Posterior vena cava (tissue), 2 donors: ENCODE measurements around the gene NNT. TPM values are rescaled to one million over a fixed set of nuclear protein-coding genes. Genes with fewer than 3 reads are reported as not detected.
"Not testable (repeated sequence)": the region's sequence is repeated elsewhere in the genome, so short reads cannot be mapped to it uniquely, and the experiment has no call there.

Experiments
- DNase-seq: peaks from one replicate; pipeline ENCODE4 v3.0.0-alpha.2; 2020; ENCODE audit warnings: low spot score
- intact Hi-C, 2 donors: fragments of 100-400 bp; cut with DNase I; formaldehyde crosslinking; loops; one replicate each; pipeline versions ENCODE4 v1.14.1 to v1.14.2; 2022 to 2023
- long read RNA-seq, 2 donors: library from polyadenylated mRNA; unstranded; transcript quantifications; one replicate each; pipeline ENCODE4 v2.0.0, GENCODE V29; 2020 to 2021
- total RNA-seq, 2 donors: library from RNA; stranded (reverse); fragmentation: NEBNext Ultra II Directional; extraction: Animal tissue kit (Norgen Biotek cat#: 25700); gene quantifications; one replicate each; pipeline ENCODE4 v1.2.1, GENCODE V29; 2021
- donor health status: DM: yes; HTN: yes; CAD: no.
- donor health status: DM: yes; HTN: yes; CAD: no.

Gene NNT
- 10 to 100 TPM; 62.4 to 65.1 TPM for total RNA-seq
- long read RNA-seq, donor 1, full-length matches to known transcripts = 8 of 22 reads
- long read RNA-seq, donor 1, partial matches to known transcripts = 7 of 22 reads
- long read RNA-seq, donor 1, other reads (novel, unspliced or antisense) = 7 of 22 reads
- long read RNA-seq, donor 2, partial matches to known transcripts = 20 of 30 reads
- long read RNA-seq, donor 2, other reads (novel, unspliced or antisense) = 10 of 30 reads

DNA sequence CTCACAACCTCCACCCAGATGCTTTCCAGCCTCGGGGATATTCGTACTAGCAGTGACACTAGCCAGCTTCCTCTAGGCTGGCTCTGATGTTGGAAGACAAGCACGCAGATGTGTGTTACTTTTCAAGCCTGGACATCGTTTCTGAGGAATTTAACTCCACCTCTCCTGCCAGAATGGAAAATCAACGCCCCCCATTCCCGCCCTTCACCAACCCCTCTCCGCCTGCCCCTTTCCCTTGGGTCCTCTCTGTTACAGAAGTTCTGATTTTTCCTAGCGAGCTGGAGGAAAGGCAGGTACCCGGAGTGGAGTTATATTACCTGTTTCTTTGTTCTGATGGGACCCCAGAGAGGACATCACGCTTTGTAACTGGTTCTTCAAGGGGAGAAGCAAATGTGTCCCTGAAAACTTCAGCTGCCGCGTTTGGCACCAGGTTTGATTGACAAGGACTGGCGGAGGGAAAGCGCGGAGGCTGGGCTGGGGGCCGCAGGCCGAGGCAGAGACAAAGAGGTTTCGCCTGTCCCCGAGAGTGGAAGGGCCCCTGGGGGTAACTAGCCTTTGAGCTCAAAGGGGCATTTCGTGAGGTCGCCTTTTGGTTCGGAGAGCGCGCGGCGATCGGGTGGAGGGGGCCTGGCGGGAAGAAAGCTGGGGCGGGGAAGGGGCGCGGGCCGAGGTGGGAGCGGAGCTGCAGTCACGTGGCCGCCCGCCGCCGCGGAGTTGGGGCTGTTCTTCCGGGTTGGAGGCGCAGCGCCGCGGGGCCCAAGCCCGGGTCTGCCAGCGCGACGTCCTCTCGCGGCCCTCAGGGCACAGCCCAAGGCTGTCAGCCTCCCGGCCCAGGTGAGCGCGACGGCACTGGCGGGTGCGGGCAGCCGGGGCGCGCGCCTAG is at the start of gene NNT:
Gene NNT, plus strand, starts transcription at position 720 of the 883 bp plus-strand sequence. CDS start 6,016 bp downstream, outside the sequence.
- intact Hi-C loops = loop anchor here in 1 of 2 donors (5.0 kb wide), 1 partner anchor 40 kb away; no protein-coding TSS in a partner anchor

DNA sequence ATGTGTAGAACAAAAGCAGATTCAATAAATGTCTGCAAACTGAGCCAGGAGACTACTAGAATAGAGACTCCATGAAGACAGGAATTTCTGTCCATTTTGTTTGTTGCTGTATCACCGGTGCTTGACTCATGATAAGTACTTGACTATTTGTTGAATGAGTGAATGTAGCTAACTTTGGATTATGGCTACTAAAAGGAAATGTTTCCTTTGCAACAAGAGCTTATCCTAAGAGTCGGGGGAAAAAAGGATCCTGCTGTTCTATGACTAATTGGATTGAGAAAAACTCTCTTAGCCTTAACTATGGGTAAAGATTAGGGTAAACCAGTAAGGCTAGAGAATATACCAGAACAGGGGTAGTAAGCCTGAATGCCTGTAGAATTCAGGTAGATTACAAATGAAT is 49.6 kb upstream of the NNT start:
- no peak for DNase-seq
- intact Hi-C loops = no loop called here

More for the DNA sequence above, at the start of gene NNT:
- DNase-seq = peak; percentile 93

DNA sequence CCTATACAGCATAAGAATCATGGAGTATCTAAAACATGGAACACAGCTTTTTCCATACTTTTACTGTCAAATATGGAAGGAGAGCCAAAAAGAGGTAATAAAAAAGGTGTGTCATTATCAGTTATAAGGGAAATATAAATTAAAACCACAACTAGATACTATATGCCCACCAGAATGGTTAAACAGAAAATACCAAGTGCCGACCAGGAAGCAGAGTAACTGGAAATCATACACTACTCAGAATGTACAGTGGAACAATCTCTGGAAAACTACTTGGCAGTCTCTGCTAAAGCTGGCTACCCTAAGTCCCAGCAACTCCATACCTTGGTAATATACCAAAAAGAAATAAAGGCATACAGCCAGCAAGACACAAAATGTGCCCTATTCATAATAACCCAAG is 48.5 kb upstream of the NNT start:
- no peak for DNase-seq
- intact Hi-C loops = no loop called here

DNA sequence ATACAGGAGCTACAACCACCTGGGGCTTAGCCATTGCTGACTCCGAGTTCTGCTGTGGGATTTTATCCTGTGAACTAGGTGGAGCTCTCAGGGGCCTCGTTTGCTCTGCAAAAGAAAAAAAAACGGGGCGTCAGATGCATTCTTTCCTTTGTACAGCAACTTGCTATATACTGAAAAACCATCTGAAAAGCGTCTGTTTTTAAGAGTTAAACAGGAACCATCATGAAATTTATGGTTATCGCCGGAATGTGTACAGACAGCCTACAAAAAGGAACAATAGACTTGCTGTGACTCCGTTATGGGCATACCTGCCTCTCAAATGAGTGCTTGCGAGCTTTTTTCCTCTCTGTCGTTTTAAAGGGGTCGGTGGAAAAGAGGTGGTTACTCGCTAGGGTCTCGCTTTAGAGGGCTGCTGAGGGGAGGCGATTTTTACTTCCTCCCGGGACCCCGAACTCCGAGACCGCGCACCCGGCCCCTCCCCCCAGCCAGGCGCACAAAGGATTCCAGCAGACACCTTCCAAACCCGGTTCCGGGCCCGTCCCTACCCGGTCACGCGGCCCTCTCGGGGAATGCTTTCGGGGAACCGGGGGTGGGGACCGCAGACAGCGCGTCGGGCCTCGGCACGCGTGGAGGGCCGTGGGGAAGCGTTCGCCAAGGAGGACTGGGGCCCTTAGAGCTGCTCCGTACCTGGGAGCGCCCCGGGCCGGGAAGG is 46.9 kb upstream of the NNT start:
- intact Hi-C loops = no loop called here
- DNase-seq = peak; percentile 86

DNA sequence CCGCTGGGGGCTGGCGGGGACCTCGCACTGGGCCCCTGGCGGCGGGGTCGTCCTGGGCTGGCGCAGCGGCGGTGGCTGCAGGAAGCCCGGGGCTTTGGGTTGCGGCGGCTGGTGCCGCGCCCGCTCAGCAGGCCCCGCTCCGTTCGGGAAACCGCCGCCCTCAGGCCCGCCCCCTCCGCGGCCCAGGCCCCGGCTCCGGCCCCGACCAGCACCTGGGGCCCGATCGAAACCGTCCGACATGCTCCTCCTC is 46.4 kb upstream of the NNT start:
- DNase-seq, intact Hi-C loops: not testable (repeated sequence)

DNA sequence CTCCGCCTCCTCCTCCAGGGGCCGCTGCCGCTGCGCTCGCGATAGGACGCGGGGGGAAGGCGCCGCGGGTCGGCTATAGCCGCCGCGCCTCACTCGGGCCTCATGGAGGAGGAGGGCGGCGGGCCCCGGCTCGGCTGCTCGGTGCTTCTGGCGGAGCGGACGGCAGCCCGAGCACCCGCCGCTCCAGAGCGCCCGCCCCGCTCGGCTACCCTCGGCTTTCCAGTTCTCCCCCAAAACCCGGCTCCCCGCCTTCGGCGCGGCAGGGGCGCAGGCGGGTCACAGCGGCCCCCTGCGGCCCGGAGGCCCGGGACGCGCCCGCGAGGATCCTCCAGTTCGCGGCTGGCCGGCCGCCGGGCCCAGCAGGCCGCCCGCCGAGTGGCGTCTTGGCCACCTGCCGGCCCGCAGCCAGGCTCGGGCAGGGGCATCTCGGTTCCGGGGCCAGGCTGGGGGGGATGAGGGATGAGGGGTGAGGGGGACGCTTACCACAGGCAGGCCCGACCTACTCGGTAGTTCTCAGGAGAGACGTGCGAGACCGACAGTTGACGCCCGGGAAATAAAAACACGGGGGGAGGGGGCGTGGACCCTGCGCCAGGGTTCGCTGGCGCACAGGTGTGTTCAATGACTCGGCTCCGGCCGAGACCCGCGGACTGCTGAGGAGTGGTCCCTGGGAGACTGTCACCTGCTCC is 46.0 kb upstream of the NNT start, which contains the start of gene PAIP1:
Gene PAIP1, minus strand, starts transcription at position 221 of the 686 bp plus-strand sequence. CDS start 231 bp downstream, outside the sequence.
- DNase-seq = peak; percentile 95
- intact Hi-C loops = no loop called here

DNA sequence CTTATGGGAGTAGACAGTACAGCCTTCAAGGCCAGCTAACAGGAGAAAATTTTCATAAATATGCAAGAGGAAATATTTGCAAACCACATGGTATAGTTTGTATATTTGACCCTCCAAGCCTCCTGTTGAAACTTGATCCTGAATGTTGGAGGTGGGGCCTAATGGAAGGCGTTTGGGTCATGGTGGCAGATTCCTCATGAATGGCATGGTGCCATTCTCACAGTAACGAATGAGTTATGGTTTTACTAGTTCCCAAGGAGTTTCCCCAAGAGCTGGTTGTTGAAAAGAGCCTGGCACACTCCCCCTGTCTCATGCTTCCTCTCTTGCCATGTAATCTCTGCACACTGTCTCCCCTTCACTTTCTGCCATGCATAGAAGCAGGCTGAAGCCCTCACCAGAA is 42.9 kb upstream of the NNT start:
- DNase-seq = no peak

DNA sequence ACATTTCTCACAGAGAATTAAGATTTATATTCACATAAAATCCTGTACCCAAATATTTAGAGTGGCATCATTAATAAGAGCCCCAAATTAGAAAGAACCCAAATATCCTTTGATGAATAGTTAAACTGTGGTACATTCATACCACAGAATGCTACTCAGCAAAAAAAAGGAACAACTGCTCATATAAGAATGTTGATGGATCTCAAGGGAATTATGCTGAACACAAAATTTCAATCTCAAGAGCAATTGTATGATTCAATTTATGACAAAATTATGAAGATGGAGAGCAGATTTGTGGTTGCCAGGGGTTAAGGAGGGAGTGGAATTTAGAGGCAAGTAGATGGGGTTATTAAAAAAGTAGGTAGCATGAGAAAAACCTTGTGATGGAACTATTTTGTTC is 41.6 kb upstream of the NNT start:
- DNase-seq = no peak
- intact Hi-C loops = loop anchor here (5.0 to 10.0 kb wide), 2 partner anchors 41 to 1703 kb away; partner anchors contain the start of gene NNT (in 1 of the 2)

More for the DNA sequence above, 42.9 kb upstream of the NNT start:
- intact Hi-C loops = loop anchor here (5.0 to 10.0 kb wide), 2 partner anchors 42 to 1705 kb away; partner anchors contain the start of gene NNT (in 1 of the 2)

DNA sequence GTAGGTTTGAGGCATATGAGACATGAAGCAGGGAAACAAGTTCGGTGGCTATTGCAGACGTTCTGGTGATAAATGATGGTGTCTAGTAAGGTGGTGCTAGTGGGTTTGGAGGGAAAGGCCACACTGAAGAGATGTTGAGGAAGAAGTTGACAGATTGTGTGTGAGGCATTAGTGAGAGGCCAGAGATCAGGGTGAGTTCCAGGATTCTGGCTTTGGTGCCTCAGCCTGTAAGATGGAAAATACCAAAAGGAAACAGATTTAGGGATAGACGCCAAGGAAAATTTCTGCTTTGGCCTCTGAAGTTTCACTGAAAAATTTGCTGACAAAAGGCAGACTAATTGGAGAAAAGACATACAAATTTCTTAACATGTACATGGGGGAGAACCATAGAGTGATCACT is 39.7 kb upstream of the NNT start:
- intact Hi-C loops = loop anchor here (5.0 to 10.0 kb wide), 2 partner anchors 39 to 1701 kb away; partner anchors contain the start of gene NNT (in 1 of the 2)
- DNase-seq = no peak

DNA sequence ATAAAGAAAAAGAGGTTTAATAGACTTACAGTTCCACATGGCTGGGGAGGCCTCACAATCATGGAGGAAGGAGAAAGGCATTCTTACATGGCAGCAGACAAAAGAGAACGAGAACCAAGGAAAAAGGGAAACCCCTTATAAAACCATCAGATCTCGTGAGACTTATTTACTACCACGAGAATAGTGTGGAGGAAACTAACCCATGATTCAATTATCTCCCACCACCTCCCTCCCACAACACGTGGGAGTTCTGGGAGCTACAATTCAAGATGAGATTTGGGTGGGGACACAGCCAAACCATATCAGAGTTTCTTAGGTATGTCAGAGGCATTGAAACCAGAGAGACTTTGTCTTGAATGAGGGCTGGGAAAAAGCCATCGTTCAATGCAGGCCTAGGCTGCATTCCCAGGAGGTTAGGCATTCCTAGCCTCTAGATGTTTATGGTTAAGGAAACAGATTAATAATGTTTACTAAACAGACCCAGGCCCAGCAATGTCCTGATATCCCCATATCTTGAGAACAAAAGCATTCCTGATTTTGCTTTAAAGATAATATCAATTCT is 38.6 kb upstream of the NNT start:
- DNase-seq = no peak
- intact Hi-C loops = loop anchor here (5.0 to 10.0 kb wide), 2 partner anchors 38 to 1700 kb away; partner anchors contain the start of gene NNT (in 1 of the 2)

DNA sequence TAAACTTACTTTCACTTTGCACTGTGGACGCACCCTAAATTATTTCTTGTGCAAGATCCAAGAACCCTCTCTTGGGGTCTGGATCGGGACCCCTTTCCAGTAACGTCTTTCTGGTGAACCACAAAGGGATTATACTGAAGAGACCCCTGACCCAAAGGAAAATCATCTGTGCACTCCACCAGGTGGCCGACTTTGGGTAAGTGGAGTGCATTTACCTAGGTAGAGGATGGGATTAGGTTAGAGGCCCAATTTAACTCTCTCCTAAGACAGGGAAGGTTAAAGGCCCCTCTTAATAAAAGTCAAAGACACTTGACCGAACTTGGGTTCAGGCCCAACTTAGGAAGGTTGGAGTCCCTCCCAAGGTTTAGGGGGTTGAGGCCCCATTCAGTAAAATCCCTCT is 37.9 kb upstream of the NNT start:
- no peak for DNase-seq
- intact Hi-C loops = loop anchor here in 1 of 2 donors (10.0 kb wide), 1 partner anchor 1700 kb away; no protein-coding TSS in a partner anchor

DNA sequence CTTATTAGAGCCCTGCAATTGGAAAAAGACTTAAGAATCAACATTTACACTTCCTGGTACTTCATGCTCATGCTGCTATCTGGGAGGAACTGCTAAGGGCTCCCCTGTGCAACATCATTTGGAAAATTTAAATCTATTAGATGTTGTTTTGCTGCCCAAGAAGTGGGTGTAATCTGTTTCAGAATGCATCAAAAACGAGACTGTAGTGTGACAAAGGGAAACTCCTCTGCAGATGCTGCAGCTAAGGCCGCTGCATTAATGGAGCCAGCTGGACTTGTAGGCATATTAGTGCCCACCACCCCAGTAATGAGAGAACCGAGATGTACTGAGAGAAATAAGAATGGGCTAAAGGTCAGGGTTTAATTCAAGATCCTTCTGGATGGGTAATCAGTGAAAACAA is 35.0 kb upstream of the NNT start:
- intact Hi-C loops = loop anchor here in 1 of 2 donors (10.0 kb wide), 1 partner anchor 1697 kb away; no protein-coding TSS in a partner anchor
- no peak for DNase-seq

DNA sequence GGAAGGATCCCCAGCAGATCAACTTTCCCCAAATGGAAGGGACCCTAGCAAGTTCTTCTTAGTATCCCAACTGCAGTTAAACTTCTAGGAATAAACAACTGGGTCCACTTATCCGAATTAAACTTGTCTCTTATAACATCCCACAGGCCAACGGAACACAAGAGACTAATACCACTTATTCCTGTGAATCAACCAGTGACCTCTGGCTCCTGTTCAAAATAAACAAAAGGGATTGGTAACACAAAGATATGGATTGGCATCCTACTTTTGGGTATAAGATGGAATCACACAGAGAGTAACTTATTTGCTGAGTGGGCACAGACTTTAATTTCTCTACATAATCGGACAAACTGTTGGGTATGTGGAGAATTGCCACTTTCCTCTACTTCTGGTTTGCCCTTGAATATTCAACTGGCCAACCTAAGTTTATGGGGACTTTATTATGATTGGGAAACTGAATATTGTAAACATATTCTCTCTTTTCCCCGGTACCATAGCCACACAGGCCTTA is 33.7 kb upstream of the NNT start:
- intact Hi-C loops = loop anchor here in 1 of 2 donors (10.0 kb wide), 1 partner anchor 1696 kb away; no protein-coding TSS in a partner anchor
- DNase-seq = no peak

DNA sequence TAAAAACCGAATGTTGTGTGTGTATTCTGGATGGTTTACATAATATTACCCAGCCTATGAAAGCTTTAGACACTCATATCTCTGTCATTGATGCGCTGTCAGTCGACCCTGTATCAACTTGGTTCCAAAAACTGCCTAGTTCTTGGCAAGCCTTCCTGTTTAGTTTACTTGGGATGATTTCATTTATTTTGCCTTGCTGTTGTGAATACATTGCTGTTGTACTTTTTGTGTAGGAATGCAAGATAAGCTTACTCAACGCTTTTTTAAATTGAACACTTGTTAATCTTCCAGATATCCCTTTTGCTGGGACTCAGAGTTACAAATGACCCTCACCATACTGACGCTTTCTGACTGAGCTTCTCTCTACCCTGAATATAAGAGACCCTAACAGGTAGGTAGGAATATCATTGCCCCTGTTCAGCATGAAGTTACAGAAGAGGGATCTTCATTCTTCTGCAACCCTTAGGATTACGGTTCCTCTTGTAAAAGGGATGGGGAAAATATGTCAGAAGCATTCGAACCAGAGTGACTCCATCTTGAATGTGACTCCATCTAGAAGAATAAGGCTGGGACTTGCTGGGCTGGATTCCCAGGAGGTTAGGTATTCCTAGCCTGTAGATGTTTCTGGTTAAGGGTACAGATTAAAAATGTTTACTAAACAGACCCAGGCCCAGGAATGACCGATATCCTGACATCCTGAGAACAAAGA is 32.4 kb upstream of the NNT start:
- no peak for DNase-seq
- intact Hi-C loops = no loop called here

DNA sequence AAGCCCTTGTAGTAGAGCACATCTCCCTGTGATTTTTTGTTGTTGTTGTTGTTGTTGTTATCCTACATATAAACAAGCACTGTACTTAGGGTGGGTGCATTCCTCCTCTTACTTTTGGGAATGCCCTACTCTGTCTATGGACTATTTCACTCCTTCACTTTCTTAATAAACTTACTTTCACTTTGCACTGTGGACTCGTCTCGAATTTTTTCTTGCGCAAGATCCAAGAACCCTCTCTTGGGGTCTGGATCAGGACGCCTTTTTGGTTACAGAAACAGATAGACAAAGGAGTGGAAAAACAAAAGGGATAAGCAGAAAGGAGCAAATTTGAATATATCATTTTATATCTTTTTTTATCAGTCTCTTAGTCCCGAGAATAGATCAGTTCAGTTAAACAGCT is 31.7 kb upstream of the NNT start:
- no peak for DNase-seq
- intact Hi-C loops = no loop called here

DNA sequence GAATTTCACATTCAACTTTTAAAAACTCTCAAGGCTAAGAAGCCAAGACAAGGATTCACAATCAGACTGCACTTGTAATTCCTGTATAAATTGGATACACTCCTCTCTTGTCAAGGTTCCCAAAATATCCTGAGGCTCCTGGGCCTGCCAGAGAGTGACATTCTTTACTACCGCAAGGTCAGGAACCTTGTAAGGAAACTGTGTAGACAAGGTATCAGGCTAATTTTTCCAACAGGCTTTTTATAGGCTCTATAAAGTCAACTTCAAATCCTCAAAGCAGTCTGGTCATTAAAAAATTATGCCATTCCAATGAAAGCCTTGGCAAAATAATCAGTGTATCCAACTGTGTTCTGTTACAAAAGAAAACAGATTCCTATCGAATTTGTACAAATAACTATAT is 30.6 kb upstream of the NNT start:
- intact Hi-C loops = no loop called here
- DNase-seq = no peak

DNA sequence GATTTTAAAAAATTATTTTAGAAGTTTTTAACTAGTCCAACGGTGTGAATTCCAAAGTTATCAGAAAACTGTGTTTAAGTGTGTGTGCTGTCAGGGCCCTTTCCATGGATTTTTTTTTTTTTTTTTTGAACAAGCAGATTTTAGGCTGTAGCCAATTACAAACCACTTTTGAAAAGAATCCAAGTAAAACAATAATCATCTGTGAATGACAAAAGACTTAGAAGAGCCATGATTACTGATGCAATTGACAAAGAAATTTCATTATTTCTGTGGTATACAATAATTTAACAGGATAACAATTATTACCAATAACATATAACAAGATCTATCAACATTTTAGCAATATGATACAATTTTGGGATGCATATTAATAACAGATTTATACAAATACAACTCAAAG is 29.9 kb upstream of the NNT start:
- DNase-seq = no peak
- intact Hi-C loops = no loop called here
